B cell (primary cell): ENCODE data around the gene OR8A1. TPM values are rescaled to one million over a fixed set of nuclear protein-coding genes. Genes with fewer than 3 reads are reported as not detected.

ENCODE experiments used
- ATAC-seq: fragments of 200-7000 bp; cut with Tn5 transposase; one replicate; pipeline ENCODE4 v1.10.0; 2021; ENCODE audit warnings: low read depth, mild to moderate bottlenecking, moderate number of reproducible peaks, moderate library complexity
- CTCF ChIA-PET: fragments of 350-600 bp; sonication (Branson Sonifier 250); formaldehyde crosslinking; loops from one replicate; lab custom pipeline; 2021; ENCODE audit warnings: antibody characterized with exemption, inconsistent platforms; lab: Charles Lee
- POLR2A ChIA-PET: fragments of 350-600 bp; sonication (Branson Sonifier 250); formaldehyde crosslinking; loops from one replicate; lab custom pipeline; 2021; ENCODE audit warnings: antibody characterized with exemption; lab: Charles Lee
- DNase-seq: peaks from one replicate; pipeline ENCODE4 v3.0.0; 2013
- H2AFZ ChIP-seq: 2 replicates; pipeline ENCODE4 v1.6.1; 2012; ENCODE audit warnings: mild to moderate bottlenecking, low read depth, low read length; ENCODE audit not compliant: insufficient read depth, poor library complexity, severe bottlenecking
- H3K27ac ChIP-seq, 2 donors: 1 replicate in 1 of 2; 2 replicates in 1 of 2; pipeline ENCODE4 v1.5.1; 2012 to 2013; ENCODE audit warnings: low read length in 2 of 2, mild to moderate bottlenecking in 2 of 2, moderate library complexity in 1 of 2
- H3K27me3 ChIP-seq, 4 experiments: fragments of 200-600 bp in 1 of 4; sonication (generic) in 1 of 4; replicated peaks in 1 of 4; 1 replicate in 2 of 4; 2 replicates in 2 of 4; pipeline versions ENCODE4 v1.6.1 to v1.7.0; 2013 to 2016; ENCODE audit warnings: low read length in 3 of 4, mild to moderate bottlenecking in 2 of 4, mixed read lengths in 1 of 4, moderate library complexity in 1 of 4; ENCODE audit not compliant: insufficient read depth in 4 of 4, control insufficient read depth in 3 of 4; ENCODE audit errors: control extremely low read depth in 1 of 4
- H3K36me3 ChIP-seq, 2 experiments: replicated peaks in 1 of 2; 1 replicate in 1 of 2; 2 replicates in 1 of 2; pipeline versions ENCODE4 v1.6.1 to v1.7.1; 2013; ENCODE audit warnings: low read length in 1 of 2; ENCODE audit not compliant: insufficient read depth in 2 of 2, control insufficient read depth in 1 of 2; ENCODE audit errors: control extremely low read depth in 1 of 2, extremely low read depth in 1 of 2
- H3K4me1 ChIP-seq, 2 donors: fragments of 200-600 bp in 1 of 2; sonication (generic) in 1 of 2; 1 replicate in 1 of 2; 2 replicates in 1 of 2; pipeline versions ENCODE4 v1.5.1 to v1.6.1; 2013 to 2017; ENCODE audit warnings: low read length in 2 of 2; ENCODE audit not compliant: control insufficient read depth in 2 of 2, insufficient read depth in 2 of 2
- H3K4me2 ChIP-seq: replicated peaks from 2 replicates; pipeline ENCODE3; 2012; ENCODE audit warnings: mild to moderate bottlenecking, low read depth, low read length; ENCODE audit not compliant: poor library complexity, severe bottlenecking
- H3K4me3 ChIP-seq, 5 experiments: fragments of 200-600 bp in 1 of 5; sonication (generic) in 1 of 5; 1 replicate in 3 of 5; 2 replicates in 2 of 5; pipeline versions ENCODE4 v1.5.1 to v1.7.0; 2011 to 2016; ENCODE audit warnings: low read length in 4 of 5, mild to moderate bottlenecking in 4 of 5, low read depth in 2 of 5, control low read depth in 1 of 5, moderate library complexity in 1 of 5; ENCODE audit not compliant: insufficient read depth in 1 of 5; ENCODE audit errors: control extremely low read depth in 1 of 5, extremely low read depth in 1 of 5
- H3K79me2 ChIP-seq: fragments of 200-600 bp; sonication (generic); one replicate; pipeline ENCODE4 v1.6.0; 2016; ENCODE audit warnings: low read length; ENCODE audit not compliant: control insufficient read depth, insufficient read depth
- H3K9ac ChIP-seq: fragments of 200-600 bp; sonication (generic); 2 replicates; pipeline ENCODE4 v1.6.1; 2017; ENCODE audit warnings: mild to moderate bottlenecking, low read length, moderate library complexity
- H3K9me3 ChIP-seq, 3 donors: one replicate each; pipeline versions ENCODE4 v1.6.1 to v1.7.1; 2013; ENCODE audit warnings: low read length in 2 of 3; ENCODE audit not compliant: control insufficient read depth in 2 of 3, insufficient read depth in 1 of 3; ENCODE audit errors: control extremely low read depth in 1 of 3
- H4K20me1 ChIP-seq: 2 replicates; pipeline ENCODE4 v1.6.0; 2012; ENCODE audit warnings: mild to moderate bottlenecking, low read length; ENCODE audit not compliant: insufficient read depth, control insufficient read depth, poor library complexity, severe bottlenecking
- H3K27ac Mint-ChIP-seq: one replicate; pipeline ENCODE4 v1.8.0; 2021; ENCODE audit warnings: mixed read lengths
- H3K27me3 Mint-ChIP-seq: one replicate; pipeline ENCODE4 v1.8.0; 2021; ENCODE audit warnings: mixed read lengths
- H3K4me1 Mint-ChIP-seq: one replicate; pipeline ENCODE4 v1.8.0; 2021; ENCODE audit warnings: mixed read lengths
- H3K4me3 Mint-ChIP-seq: one replicate; pipeline ENCODE4 v1.8.0; 2021; ENCODE audit warnings: mixed read lengths
- H3K9me3 Mint-ChIP-seq: one replicate; pipeline ENCODE4 v1.8.0; 2022; ENCODE audit warnings: mixed read lengths; ENCODE audit not compliant: insufficient read depth
- CTCF ChIP-seq: fragments of 200-600 bp; IDR thresholded peaks from one replicate; pipeline ENCODE4 v1.8.0; 2022; ENCODE audit warnings: antibody characterized with exemption, mild to moderate bottlenecking
- EZH2 ChIP-seq: IDR thresholded peaks from 2 replicates; pipeline ENCODE4 v1.6.1; 2012; ENCODE audit warnings: borderline replicate concordance, low read depth, mild to moderate bottlenecking, moderate library complexity, low read length; ENCODE audit not compliant: insufficient read depth, poor library complexity, severe bottlenecking
- WGBS: methylation state at CpG from one replicate; pipeline ENCODE4 v1.1.5; 2013; ENCODE audit warnings: missing lambda C conversion rate; ENCODE audit not compliant: insufficient coverage; 5-methylcytosine and 5-hydroxymethylcytosine counted together
- intact Hi-C: fragments of 100-400 bp; cut with micrococcal nuclease; formaldehyde crosslinking; loops from one replicate; pipeline ENCODE4 v1.10.0; 2022
- polyA plus RNA-seq: library from polyadenylated mRNA; depleted of rRNA; stranded (reverse); fragments of >200 nt; gene quantifications from 2 replicates; pipeline ENCODE4 v1.2.3, GENCODE V29; 2012
- total RNA-seq, 2 donors: library from RNA; stranded (reverse); fragments of 120-200 nt in 1 of 2; gene quantifications; 1 replicate in 1 of 2; 2 replicates in 1 of 2; pipeline versions ENCODE4 v1.2.3 to v1.2.4, GENCODE V29; 2013 to 2022

OR8A1 gene
- total and polyA plus RNA-seq, 2 donors (not counting 1 experiment from before 2014, with no cell fraction given) = not detected

GRCh38 chr11:124535552-124536232, 34.1 kb upstream of the OR8A1 start:
- Histone ChIP-seq H3K27me3 (peaks cover 0 to 10% (median 2%) of the 10 kb centered on the region in 4 experiments), H3K9me3 (peaks cover 0 to 1% (median 0%) of the 10 kb centered on the region in 3 donors), H3K4me1 (no peaks in the 10 kb centered on the region), H2AFZ (no peak overlapping the region), H4K20me1 (no peaks in the 10 kb centered on the region), H3K4me2 (no peak overlapping the region), H3K79me2 (no peaks in the 10 kb centered on the region), H3K36me3 (no peaks in the 10 kb centered on the region), H3K27ac (no peak overlapping the region), H3K9ac (no peak overlapping the region), H3K4me3 (no peak overlapping the region)
- intact Hi-C loops = no loop called here
- WGBS = 89% methylated on average over 6 of the region's 8 CpGs
- Mint-ChIP-seq H3K27ac (no peak overlapping the region), H3K4me3 (no peak overlapping the region), H3K9me3 (no peaks in the 10 kb centered on the region), H3K27me3 (peaks cover 37% of the 10 kb centered on the region), H3K4me1 (no peaks in the 10 kb centered on the region)
- ChIA-PET CTCF (no interaction called here), POLR2A (no interaction called here)
- TF ChIP-seq EZH2 (no peak), CTCF (no peak)
- ATAC-seq (no peak), DNase-seq (no peak)

- no peaks in the 10 kb centered on the region for H4K20me1 ChIP-seq
- no peaks in the 10 kb centered on the region for H3K79me2 ChIP-seq
- 54% methylated on average over 5 of the region's 6 CpGs for WGBS
- Mint-ChIP-seq H3K4me3 (no peak overlapping the region), H3K4me1 (no peaks in the 10 kb centered on the region), H3K27ac (no peak overlapping the region), H3K9me3 (no peaks in the 10 kb centered on the region), H3K27me3 (peaks cover 33% of the 10 kb centered on the region)
- H3K4me3 ChIP-seq = no peak overlapping the region
- no peak overlapping the region for H2AFZ ChIP-seq
- no peak for ATAC-seq
- TF ChIP-seq CTCF (no peak), EZH2 (no peak)
- ChIA-PET POLR2A (no interaction called here), CTCF (interaction anchor here (0.8 kb wide), 1 partner anchor 467 kb away, joined by 4 read pairs; no protein-coding TSS in a partner anchor)
- no peaks in the 10 kb centered on the region for H3K36me3 ChIP-seq
- no peak overlapping the region for H3K9ac ChIP-seq
- no peak overlapping the region for H3K4me2 ChIP-seq
- no peaks in the 10 kb centered on the region for H3K4me1 ChIP-seq
- peaks cover 0 to 1% (median 0%) of the 10 kb centered on the region in 3 donors for H3K9me3 ChIP-seq
- no peak overlapping the region for H3K27ac ChIP-seq
- DNase-seq = no peak
- intact Hi-C loops = no loop called here
- peaks cover 0 to 9% (median 2%) of the 10 kb centered on the region in 4 experiments for H3K27me3 ChIP-seq
Observed at GRCh38 chr11:124536520-124536919, 33.3 kb upstream of the OR8A1 start.
